ENCODE measurements around the gene FOXS1. TPM values are rescaled to one million over a fixed set of nuclear protein-coding genes. Genes with fewer than 3 reads are reported as not detected.

The FOXS1 gene
- total RNA-seq, 1 experiment from 2014 or later: not detected

DNA sequence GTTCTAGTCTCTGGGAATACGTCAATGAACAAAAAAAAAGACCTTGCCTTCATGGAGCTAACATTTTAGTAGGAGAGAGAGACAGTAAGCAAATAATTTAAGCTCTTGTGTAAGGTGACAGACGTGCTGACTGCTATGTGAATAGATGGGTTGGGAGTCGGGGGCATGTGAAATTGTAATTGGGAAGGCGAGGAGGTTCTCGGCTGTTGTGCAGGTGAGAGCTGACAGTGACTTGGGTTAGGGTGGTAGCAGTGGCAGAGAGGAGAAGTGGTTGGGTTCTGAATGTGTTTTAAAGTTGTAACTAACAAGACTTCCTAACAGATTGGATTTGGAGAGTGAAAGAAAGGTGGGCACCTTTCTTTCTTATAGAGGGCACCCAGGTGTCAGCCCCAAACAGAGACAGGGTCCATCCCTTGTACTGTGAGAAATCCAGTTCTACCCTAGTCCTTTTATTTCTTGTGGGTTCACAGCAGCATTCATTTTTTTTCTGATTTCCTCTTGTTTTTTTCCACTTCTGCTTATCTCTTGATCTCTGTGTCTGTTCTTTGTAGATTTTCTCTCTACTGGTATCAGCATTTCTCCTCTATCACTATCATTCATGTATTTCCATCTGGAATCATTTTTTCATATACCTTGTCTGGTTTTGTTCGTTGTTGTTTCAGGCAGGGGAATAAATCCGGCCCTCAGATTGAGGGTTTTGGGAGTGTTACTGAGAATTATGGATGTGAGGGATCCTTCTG is 41.7 kb downstream of the FOXS1 start:
- no peaks in the 10 kb centered on the region for H4K20me1 ChIP-seq (ENCODE audit: low read length)
- H3K79me2 ChIP-seq (ENCODE audit: low read length): no peaks in the 10 kb centered on the region
- no peaks in the 10 kb centered on the region for H3K4me1 ChIP-seq (ENCODE audit: insufficient read depth, low read length)
- intact Hi-C loops (cut with micrococcal nuclease): no loop called here
- no peak overlapping the region for H3K4me3 ChIP-seq (ENCODE audit: low read length)
- no peaks in the 10 kb centered on the region for H3K9me3 ChIP-seq (ENCODE audit: low read length)
- H3K9ac ChIP-seq (ENCODE audit: low read length): no peak overlapping the region
- ATAC-seq (no peak), DNase-seq (no peak)
- H3K27ac ChIP-seq (ENCODE audit: low read length): no peak overlapping the region
- BruUV-seq (replicated peaks): no TSS peak
- H3K36me3 ChIP-seq (ENCODE audit: low read depth, low read length): peaks cover 64% of the 10 kb centered on the region
- H3K27me3 ChIP-seq (ENCODE audit: low read length): no peaks in the 10 kb centered on the region
- TF ChIP-seq, protein P1, sequence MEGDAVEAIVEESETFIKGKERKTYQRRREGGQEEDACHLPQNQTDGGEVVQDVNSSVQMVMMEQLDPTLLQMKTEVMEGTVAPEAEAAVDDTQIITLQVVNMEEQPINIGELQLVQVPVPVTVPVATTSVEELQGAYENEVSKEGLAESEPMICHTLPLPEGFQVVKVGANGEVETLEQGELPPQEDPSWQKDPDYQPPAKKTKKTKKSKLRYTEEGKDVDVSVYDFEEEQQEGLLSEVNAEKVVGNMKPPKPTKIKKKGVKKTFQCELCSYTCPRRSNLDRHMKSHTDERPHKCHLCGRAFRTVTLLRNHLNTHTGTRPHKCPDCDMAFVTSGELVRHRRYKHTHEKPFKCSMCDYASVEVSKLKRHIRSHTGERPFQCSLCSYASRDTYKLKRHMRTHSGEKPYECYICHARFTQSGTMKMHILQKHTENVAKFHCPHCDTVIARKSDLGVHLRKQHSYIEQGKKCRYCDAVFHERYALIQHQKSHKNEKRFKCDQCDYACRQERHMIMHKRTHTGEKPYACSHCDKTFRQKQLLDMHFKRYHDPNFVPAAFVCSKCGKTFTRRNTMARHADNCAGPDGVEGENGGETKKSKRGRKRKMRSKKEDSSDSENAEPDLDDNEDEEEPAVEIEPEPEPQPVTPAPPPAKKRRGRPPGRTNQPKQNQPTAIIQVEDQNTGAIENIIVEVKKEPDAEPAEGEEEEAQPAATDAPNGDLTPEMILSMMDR (conservative IDR thresholded peaks at IDR 0.05; ENCODE audit: low read depth, low read length): no peak
- TF ChIP-seq EZH2phosphoT487 (IDR thresholded peaks at IDR 0.05; ENCODE audit: borderline replicate concordance, low read length): no peak
- no peak for TF ChIP-seq EZH2 (IDR thresholded peaks at IDR 0.05; ENCODE audit: low read length, unreplicated experiment)
- H3K4me2 ChIP-seq (ENCODE audit: low read length): no peak overlapping the region
- no peaks in the 10 kb centered on the region for H3K9me2 ChIP-seq (replicated peaks; ENCODE audit: low read length)
- no peak overlapping the region for H2AFZ ChIP-seq (ENCODE audit: low read length)
- ChIA-PET CTCF (no interaction called here), POLR2A (ENCODE audit: unreplicated experiment) (no interaction called here)
- no peaks in the 10 kb centered on the region for H3F3A ChIP-seq (ENCODE audit: low read length, unreplicated experiment)

GRCh38 chr20:31801508-31801907 is 43.9 kb downstream of the FOXS1 start:
- CTCF ChIA-PET: no interaction called here
- H3F3A ChIP-seq (ENCODE audit: low read length, unreplicated experiment): no peaks in the 10 kb centered on the region
- DNase-seq (no peak), ATAC-seq (no peak)
- no peak overlapping the region for H3K4me2 ChIP-seq (ENCODE audit: low read length)
- POLR2A ChIA-PET (ENCODE audit: unreplicated experiment): no interaction called here
- H3K4me1 ChIP-seq (ENCODE audit: insufficient read depth, low read length): no peaks in the 10 kb centered on the region
- no peaks in the 10 kb centered on the region for H3K9me3 ChIP-seq (ENCODE audit: low read length)
- H3K27me3 ChIP-seq (ENCODE audit: low read length): no peaks in the 10 kb centered on the region
- H3K9ac ChIP-seq (ENCODE audit: low read length): no peak overlapping the region
- no TSS peak for BruUV-seq (replicated peaks)
- H3K79me2 ChIP-seq (ENCODE audit: low read length): no peaks in the 10 kb centered on the region
- intact Hi-C loops (cut with micrococcal nuclease): no loop called here
- peaks cover 74% of the 10 kb centered on the region for H3K36me3 ChIP-seq (ENCODE audit: low read depth, low read length)
- H3K27ac ChIP-seq (ENCODE audit: low read length): no peak overlapping the region
- H4K20me1 ChIP-seq (ENCODE audit: low read length): no peaks in the 10 kb centered on the region
- H3K4me3 ChIP-seq (ENCODE audit: low read length): no peak overlapping the region
- H3K9me2 ChIP-seq (replicated peaks; ENCODE audit: low read length): no peaks in the 10 kb centered on the region
- no peak overlapping the region for H2AFZ ChIP-seq (ENCODE audit: low read length)
- TF ChIP-seq EZH2 (IDR thresholded peaks at IDR 0.05; ENCODE audit: low read length, unreplicated experiment) (no peak), EZH2phosphoT487 (IDR thresholded peaks at IDR 0.05; ENCODE audit: borderline replicate concordance, low read length) (no peak)
- TF ChIP-seq, protein P1 (conservative IDR thresholded peaks at IDR 0.05; ENCODE audit: low read depth, low read length): no peak

GRCh38 chr20:31797364-31797763 is 48.0 kb downstream of the FOXS1 start:
- no peak for TF ChIP-seq EZH2 (IDR thresholded peaks at IDR 0.05; ENCODE audit: low read length, unreplicated experiment)
- TF ChIP-seq, protein P1 (conservative IDR thresholded peaks at IDR 0.05; ENCODE audit: low read depth, low read length): no peak
- no peak for TF ChIP-seq EZH2phosphoT487 (IDR thresholded peaks at IDR 0.05; ENCODE audit: borderline replicate concordance, low read length)
- Histone ChIP-seq H2AFZ (ENCODE audit: low read length) (no peak overlapping the region), H3K9me3 (ENCODE audit: low read length) (no peaks in the 10 kb centered on the region), H4K20me1 (ENCODE audit: low read length) (no peaks in the 10 kb centered on the region), H3K9me2 (replicated peaks; ENCODE audit: low read length) (no peaks in the 10 kb centered on the region), H3K36me3 (ENCODE audit: low read depth, low read length) (peaks cover 80% of the 10 kb centered on the region), H3K4me1 (ENCODE audit: insufficient read depth, low read length) (no peaks in the 10 kb centered on the region), H3K9ac (ENCODE audit: low read length) (no peak overlapping the region), H3K79me2 (ENCODE audit: low read length) (no peaks in the 10 kb centered on the region), H3K4me2 (ENCODE audit: low read length) (no peak overlapping the region), H3K27ac (ENCODE audit: low read length) (no peak overlapping the region), H3F3A (ENCODE audit: low read length, unreplicated experiment) (peaks cover 8% of the 10 kb centered on the region), H3K27me3 (ENCODE audit: low read length) (no peaks in the 10 kb centered on the region), H3K4me3 (ENCODE audit: low read length) (no peak overlapping the region)
- ChIA-PET CTCF (no interaction called here), POLR2A (ENCODE audit: unreplicated experiment) (no interaction called here)
- DNase-seq (no peak), ATAC-seq (no peak)
- intact Hi-C loops (cut with micrococcal nuclease): no loop called here
- no TSS peak for BruUV-seq (replicated peaks)
